ENCODE measurements around the gene IGSF23.

DNA sequence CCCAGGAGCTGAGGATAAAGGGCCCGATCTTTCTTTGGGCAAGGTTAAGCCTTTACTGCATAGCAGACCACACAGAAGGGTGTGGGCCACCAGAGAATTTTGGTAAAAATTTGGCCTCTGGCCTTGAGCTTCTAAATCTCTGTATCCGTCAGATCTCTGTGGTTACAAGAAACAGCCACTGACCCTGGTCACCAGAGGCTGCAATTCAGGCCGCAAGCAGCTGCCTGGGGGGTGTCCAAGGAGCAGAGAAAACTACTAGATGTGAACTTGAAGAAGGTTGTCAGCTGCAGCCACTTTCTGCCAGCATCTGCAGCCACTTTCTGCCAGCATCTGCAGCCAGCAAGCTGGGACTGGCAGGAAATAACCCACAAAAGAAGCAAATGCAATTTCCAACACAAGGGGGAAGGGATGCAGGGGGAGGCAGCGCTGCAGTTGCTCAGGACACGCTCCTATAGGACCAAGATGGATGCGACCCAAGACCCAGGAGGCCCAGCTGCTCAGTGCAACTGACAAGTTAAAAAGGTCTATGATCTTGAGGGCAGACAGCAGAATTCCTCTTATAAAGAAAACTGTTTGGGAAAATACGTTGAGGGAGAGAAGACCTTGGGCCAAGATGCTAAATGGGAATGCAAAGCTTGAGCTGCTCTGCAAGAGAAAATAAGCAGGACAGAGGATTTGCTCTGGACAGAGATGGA is 49.5 kb downstream of the IGSF23 start:
- TF ChIP-seq POLR2A (IDR thresholded peaks at IDR 0.05) = no peak
- TF ChIP-seq, protein P1, sequence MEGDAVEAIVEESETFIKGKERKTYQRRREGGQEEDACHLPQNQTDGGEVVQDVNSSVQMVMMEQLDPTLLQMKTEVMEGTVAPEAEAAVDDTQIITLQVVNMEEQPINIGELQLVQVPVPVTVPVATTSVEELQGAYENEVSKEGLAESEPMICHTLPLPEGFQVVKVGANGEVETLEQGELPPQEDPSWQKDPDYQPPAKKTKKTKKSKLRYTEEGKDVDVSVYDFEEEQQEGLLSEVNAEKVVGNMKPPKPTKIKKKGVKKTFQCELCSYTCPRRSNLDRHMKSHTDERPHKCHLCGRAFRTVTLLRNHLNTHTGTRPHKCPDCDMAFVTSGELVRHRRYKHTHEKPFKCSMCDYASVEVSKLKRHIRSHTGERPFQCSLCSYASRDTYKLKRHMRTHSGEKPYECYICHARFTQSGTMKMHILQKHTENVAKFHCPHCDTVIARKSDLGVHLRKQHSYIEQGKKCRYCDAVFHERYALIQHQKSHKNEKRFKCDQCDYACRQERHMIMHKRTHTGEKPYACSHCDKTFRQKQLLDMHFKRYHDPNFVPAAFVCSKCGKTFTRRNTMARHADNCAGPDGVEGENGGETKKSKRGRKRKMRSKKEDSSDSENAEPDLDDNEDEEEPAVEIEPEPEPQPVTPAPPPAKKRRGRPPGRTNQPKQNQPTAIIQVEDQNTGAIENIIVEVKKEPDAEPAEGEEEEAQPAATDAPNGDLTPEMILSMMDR (IDR thresholded peaks at IDR 0.05) = no peak

Data from ovary (tissue), 3 donors.